RPMI8226 (cell line): ENCODE measurements around the gene GGA1.

Experiments used
- DNase-seq: peaks from one replicate; pipeline ENCODE4 v3.0.0-alpha.2; 2015

Gene GGA1

DNA sequence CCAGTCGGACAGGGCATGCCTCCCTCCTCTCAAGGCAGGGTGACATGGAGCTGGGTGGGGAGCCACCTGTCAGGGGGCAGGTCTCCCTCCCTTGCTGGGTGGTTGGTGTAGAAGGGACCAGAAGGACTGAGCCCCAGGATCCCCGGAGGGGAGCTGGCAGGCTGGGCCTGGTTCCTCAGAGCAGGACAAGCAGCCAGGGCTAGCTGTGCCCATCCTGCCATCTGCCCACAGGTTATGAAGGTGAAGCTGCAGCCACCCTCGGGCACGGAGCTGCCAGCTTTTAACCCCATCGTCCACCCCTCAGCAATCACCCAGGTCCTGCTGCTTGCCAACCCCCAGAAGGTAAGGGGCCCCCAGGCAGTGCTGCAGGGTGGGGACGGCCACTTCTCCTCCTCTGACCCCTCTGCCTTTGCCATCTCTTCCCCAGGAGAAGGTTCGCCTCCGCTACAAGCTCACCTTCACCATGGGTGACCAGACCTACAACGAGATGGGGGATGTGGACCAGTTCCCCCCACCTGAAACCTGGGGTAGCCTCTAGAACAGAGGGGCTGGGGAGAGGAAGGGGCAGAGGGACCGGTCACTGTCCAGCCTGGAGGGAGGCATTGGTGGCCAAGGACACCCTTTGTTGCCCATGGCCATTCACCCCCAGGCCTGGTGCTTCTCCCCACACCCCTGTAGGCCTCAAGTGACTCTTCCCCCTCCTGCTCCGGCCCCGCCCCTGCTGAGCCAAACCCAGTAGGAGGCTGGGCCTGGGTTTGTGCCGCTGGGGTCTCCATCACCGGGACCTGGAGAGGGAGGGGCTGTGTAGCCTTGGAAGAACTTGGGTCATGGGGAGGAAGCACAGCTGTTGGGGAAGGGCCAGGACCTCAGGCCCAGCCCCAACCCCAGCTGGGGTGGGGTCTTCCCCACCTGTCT is 23.8 kb downstream of the GGA1 start:
- no peak for DNase-seq

DNA sequence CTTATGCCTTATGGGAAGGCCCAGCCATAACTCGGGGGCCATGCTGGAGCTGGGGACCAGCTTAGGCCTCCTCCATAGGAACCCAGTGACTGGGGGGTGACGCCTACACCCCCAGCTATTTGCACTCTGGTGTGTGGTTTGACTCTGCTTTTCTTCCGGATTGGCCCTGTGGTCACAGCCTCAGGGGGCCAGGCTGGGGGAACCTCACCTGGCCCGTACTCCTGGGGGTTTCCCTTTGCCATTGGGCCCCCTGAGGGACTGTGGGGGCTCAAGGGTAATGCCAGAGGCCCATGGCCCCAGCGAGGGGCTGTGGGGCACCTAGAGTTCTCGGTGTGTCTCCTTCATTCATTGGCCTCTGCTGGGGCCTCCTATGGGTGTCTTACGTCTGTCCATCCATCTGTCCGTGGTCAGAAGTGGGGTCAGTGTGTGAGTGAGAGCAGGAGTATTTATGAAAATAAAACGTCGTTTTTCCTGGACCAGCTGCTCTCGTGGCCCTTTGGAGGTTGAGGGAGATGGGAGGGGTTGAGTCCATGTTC is 24.5 kb downstream of the GGA1 start:
- DNase-seq, result no peak

DNA sequence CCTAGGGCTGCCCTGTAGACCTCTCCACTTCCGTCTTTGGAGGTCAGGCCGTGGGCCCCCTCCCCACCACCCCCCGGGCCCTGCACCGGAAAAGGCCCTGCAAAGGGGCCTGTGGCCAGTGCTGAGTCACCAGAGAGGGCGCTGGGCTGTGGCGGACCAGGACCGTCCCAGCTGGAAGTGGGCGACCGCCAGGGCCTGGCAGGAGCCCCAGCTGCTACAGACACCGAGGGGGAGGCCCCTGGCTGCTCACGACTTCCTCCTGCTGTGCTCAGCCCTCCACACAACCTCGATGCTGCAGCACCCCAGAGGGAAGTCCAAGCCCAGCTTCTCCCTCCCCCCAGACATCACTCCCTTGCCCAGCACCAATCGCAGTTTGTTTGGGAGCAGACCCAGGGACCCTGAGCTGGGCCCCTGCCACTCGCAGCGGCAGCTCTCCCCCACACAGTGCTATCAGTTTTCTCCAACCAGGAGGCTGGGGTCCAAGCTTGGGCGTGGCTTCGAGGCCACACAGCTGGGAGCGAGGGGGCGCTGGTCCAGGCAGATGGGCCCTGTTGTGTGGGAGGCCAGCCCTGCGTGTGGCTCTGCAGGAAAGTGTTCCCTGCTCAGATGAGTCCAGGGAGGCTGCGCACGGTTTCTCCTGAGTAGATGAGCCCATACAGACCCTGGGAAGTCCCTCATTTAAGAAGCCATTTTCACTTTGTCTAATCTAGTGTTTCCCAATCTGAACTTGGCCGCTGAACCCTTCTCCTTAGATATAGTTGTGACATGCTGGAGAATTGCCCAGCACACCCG is 25.2 kb downstream of the GGA1 start:
- peak; percentile 81 for DNase-seq

DNA sequence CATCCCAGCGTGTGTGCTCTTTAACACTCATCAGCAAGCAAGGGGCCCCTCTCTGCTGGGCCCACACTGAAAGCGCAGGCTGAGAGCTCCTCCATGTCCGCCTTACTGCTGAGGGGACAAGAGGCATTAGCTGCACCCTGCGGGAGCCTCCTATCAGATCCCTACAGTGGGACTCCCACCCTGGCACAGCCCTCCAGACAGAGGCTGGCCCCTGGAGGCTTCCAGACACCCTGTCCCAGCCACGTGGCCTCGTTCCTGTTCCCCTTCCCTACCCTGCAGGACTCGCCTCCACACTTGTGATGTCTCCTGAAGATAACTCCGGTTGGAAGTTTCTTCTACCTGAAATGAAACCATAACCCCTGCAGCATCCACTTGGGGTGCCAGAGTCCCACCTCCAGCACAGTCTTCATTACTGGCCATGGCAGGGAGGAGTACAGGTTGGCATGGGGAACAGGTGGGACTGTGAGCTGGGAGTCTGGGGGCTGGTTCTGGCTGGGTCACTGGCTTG is 25.8 kb downstream of the GGA1 start:
- peak; percentile 38 for DNase-seq

DNA sequence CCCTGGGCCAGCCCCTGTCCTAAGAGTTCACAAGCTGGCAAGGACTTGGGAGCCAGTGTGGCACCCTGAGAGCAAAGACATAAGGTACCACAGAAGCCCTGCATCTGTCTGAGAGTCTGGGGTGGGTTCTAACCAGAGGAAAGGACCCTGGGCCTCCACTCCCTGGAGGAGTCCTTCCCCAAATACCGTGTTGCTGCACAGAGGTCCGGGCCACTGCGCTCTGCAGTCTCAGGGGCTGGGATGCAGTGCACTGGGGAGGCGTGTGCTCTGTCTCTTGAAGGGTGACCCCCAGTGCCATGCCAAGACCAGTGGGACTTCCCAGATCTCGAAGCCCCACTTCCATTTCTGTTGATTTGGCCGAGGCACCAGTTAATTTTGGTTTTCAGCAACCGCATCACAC is 26.5 kb downstream of the GGA1 start:
- no peak for DNase-seq

DNA sequence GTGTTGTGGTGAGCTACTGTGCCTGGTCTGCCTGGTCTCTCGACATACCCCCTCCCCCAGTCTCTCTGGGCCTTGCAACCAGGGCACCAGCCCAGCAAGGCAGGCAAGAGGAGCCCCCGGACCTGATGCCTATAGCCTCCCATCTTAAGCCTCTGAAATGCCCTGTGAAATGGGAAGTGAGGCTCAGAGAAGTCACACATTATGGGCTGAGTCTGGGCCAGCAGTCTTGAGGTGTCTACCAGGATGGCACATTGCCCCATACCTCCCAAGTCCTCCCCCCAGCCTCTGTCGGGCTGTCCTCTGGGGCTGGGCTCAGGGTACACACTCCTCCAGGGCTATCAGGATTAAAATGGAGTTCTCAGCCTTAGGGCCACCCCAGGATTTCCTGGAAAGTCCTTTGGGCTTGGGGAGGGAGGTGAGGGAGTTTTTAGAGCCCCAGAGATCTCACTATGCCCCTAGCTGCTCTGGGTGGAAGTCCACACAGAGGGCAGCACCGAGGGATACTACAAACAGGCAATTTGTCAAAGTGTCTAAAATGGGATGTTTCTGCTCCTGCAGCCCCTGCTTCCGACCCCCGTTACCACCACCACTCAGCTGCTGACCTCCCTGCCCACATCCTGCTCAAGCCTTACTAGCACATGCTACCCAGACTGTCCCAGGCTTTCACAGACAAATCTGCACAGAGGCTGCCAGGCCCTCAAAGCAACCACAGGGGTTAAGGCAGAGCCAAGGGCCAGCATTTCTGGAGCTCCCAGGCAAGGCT is 27.7 kb downstream of the GGA1 start:
- peak; percentile 32 for DNase-seq

DNA sequence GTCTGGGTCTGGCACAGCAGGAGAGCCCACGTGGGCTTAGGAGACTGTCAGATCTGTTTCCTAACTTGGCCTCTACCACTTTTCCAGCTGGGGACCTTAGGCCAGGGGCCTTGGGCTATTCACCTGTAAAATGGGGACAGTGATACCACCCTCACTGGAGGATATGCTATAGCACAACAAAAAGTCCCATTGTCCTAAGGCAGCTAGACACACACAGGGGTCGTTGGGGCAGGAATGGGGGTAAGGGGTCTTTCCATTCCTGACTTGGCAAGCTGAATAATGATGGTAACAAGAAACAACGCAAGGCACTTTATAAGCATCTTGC is 28.3 kb downstream of the GGA1 start:
- no peak for DNase-seq

DNA sequence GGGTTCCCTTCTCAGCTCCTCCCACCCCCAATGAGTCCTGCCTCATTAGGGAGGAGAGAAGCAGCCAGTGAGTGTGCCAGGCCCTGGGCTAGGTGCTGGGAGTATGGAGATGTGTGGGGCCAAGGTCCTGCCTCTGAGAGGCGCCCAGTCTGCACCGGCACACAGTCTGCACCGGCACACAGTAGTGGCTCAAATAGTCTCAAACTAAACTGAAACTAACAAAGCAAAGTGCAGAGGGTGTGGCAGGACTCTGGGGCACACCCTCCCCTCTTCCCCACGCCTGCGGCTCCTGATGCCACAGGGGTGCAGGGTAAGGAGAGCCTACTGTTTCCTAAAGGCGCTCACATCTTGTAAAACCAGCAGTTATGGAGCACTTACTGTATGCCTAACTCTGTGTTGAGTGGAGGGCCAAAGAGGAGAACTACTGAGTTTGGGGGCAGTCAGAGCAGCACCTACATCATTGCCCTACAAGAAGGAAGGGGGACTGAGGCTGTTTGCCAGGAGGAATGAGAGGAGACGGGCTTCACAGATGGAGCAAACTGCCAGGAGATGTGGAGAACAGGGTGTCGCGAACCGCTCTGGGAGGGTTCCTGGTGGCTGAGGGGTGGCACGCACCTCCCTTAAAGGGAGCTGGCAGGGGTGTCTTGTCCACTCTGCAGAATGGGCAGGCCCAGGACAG is 29.9 kb downstream of the GGA1 start:
- peak; percentile 45 for DNase-seq

DNA sequence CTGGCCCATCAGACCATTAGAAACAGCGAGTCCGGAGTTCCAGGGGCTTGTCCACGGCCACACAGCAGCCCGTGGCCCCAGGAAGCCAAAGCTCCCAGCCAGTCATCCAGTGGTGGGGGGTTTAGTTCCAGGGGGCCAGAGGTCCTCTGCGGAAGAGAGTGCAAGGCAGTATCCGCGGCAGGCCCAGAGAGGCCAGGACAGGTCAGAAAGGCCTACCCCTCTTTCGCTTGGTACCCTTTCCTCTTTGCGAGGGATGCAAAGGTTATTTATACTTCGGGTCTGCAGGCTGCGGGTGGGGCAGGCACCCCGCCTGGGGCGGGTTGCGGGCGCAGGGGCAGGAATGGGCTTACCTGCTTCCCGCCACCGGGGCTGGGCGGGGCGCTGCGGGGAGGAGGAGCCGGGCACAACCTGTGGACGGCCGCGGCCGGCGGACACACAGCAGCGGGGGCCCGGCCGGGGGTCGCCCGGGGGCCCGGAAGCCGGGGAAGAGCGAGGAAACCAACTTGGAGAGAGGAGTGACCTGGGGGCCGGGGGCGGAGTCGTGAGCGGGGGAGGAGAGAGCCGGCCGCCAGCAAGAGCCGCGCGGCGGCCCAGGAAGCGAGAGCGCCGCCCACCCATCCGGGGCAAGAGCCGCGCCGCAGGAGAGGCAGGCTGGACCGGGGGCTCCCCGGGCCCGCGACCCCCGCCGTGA is 30.6 kb downstream of the GGA1 start, which contains the start of gene SH3BP1:
Gene SH3BP1, plus strand, starts transcription at position 600 of the 691 bp plus-strand sequence. CDS start 119 bp downstream, outside the sequence.
- DNase-seq, result peak; percentile 71

DNA sequence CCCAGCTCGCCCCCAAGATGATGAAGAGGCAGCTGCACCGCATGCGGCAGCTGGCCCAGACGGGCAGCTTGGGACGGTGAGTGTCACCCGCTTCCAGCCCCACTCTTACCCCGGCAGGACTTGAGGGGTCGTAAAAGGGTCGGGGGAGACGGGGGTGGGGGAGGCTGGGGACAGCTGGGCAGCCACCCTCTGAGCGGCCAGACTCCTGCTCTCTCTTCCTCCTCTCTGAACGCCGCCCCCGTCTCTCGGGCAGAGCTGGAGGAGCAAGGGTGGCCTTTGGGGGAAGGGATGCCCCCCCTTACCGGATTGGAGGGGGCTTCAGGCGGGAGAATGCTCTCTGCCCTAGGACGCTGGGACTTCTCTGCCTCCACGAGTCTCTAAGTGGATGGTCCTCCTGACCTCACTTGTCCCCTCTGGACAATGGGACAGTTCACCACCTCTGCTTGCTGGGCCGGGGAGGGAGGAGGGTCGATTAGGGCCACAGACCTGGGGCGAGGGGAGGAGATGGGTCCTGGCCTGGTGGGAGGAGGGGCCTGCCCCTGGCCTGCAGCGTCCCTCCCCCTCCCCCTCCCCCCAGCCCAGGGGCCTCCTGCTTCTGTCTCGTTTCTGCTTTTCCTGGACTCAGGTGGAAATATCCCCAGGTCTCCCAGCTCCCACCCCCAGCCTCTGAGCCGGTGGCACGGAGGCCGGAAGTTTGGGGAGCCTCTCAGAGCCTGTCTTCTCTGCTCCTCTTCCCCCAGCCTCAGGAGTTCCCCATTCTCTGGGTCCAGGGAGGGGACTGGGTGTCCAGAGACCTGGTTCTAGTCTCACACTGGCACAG is 31.3 kb downstream of the GGA1 start:
- peak; percentile 60 for DNase-seq

DNA sequence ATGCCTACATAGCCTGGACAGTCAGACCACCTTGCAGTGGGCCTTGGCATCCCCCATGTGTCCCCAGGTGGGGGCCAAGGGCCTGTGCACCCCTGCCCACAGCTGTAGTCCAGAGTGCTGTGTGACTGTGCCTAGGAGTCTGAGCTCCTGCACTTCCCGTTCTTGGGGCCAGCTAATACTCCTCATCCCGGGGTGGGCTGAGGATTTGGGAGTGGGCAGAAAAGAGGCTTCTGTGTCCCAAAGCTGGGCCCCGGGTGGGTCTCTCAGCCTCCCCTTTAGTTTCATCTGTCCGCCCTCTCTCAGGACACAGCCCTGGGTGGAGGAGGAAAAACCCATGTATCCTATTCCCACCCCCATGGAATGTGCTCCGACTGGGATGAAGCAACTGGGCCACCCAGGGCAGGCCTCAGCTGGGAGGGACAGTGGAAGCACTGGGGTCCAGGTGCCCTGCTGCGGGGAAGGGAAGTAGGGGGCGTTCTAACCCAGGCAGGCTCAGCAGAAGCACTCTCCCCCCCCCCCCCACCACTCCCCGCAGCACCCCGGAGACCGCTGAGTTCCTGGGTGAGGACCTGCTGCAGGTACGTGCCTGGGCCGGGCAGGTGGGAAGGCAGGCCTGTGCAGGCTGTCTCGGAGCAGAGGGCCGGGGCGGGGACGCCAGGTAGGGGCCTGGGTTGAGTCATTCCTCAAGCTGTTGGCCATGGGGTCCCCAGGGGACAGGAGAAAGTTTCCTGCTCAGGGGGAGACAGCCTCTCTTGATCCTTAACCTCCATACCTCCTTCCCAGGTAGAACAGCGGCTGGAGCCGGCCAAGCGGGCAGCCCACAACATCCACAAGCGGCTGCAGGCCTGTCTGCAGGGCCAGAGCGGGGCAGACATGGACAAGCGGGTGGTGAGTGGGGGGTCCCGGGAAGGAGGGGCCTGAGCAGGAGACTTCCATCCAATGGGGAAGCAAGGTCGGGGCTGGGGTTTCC is 32.2 kb downstream of the GGA1 start:
- no peak for DNase-seq

DNA sequence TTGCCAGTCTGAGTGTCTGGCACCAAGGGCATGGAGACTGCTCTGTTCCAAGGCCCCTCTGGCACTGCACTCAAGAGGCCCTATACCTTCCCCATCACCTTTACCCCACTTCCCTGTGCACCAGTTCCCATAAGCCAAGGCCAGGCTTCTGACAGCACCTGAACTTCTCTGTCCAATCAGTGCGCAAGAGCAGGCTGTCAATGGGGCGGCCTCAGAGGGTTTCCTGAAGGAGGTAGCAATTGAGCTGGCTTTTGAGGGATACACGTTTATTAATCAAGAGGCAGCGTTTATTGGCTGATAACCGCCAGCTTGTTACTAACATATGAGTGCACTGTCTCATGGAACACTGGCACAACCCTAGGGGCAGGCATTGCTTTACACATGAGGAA is 32.9 kb downstream of the GGA1 start:
- no peak for DNase-seq

DNA sequence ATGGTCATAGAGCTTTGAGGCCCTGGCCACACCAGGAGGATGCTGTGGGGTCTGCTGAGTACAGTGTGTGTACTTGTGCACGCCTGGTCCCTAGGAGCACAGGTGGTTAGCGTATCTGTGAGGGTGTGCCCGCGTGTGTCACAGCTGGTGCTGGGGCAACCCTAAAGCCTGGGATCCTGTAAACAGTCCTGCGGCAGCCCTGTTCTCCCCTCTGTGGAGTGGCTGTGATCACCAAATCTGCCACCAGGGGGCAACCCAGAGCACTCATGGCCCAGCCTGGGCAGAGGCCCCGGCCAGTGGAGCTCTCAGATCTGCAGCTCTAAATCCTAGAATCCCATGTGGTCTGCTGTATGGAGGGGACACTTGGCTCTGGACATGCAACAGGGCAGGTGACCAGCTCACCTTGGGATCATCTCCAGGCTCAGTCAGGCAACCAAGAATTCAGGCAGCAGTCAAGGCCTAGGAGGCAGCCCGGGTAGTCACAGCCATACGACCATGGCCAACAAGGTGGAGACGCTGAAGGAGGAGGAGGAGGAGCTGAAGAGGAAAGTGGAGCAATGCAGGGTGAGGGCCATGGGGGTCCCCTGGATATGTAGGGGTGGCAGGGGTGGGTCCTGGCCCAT is 34.7 kb downstream of the GGA1 start:
- peak; percentile 85 for DNase-seq

DNA sequence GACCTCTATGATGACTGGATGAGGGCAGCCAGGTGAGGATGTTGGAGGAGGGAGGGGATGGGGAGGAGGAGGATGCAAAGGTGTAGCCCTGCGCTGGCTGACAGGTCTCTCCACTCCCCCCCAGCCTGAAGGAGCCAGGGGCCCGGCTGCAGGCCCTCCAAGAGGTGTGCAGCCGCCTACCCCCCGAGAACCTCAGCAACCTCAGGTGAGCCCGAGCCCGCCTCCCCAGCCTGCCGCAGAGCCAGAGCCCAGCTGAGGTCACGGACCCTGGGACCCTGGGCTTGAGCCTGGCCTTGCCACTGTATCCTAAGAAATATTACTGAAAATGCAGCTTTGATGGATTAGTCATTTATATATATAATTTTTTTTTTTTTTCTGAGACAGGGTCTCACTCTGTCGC is 38.7 kb downstream of the GGA1 start:
- DNase-seq, result no peak

DNA sequence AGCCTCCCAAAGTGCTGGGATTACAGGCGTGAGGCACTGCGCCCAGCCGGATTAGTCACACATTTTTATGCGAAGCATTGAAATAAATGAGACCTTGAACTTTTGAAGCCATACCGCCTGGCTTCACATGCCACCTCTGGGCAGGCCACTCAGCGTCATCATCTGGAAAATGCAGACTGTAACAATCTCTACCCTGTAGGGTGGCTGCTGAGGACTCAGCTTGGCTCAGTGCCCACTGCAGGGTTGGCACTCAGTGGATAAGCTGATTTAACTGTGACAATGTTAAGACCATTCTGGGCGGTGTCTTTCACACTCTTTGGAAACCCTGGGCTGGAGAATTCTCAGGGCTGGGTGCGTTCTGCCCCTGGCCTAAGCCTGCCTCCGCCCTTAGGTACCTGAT is 39.3 kb downstream of the GGA1 start:
- DNase-seq, result no peak

DNA sequence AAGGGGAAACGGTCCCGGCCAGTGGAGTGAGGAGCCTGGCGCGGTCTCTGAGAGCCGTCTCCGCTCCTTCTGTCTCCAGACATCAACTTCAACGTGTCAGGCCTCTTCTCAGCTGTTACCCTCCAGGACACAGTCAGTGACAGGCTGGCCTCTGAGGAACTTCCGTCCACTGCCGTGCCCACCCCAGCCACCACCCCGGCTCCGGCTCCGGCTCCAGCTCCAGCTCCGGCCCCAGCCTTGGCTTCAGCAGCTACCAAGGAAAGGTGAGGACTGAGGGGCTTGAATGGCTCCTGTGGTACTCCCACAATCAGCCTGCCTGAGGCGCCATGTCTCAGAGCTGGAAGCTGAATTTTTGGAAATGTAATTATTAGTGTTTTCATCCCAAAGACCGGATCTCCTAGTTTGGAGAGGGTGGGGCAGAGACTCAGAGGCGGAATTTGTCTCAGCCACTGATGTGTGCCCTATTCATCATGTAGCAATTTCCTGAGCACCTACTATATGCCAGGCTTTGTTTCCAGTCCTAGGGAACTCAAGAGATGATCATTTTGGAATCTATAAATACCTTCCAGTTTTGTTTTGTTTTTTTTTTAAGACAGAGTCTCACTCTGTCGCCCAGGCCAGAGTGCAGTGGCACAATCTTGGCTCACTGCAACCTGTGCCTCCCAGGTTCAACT is 42.0 kb downstream of the GGA1 start:
- DNase-seq, result no peak

DNA sequence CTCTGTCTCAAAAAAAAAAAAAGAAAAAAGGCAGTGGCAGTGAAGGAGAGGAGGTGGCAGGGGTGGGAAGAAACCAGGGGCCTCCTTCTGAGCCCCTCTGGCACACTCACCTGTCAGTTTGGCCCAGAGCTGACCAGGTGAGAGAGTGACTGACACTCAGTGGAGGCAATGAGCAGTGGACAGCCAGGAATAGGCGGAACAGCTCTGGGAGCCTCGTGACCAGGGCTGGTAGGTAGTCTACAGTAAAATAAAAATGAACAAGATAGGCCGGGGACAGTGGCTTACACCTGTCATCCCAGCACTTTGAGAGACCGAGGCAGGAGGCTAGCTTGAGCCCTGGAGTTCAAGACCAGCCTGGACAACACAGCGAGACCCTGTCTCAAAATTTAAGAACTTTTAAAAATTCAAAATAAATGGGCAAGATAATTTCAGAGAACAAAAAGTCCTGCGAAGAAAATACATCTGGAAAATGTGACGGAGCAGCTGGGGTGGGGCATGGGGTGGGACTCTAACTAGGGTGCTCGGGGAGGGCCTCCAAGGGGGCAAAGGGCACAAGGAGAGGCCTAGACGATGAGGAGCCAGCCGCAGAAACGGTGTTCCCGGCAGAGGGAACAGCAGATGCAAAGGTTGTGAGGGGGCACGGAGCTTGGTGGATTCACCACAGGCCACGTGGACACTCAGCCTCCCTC is 46.1 kb downstream of the GGA1 start:
- DNase-seq, result no peak

DNA sequence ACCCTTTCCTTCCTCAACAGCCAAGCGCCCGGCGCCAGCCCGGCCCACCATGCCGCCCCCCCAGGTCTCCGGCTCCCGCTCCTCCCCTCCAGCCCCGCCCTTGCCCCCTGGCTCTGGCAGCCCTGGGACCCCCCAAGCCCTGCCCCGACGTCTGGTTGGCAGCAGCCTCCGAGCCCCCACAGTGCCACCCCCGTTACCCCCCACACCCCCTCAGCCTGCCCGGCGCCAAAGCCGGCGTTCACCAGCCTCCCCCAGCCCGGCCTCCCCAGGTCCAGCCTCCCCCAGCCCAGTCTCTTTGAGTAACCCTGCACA is 46.6 kb downstream of the GGA1 start:
- no peak for DNase-seq
